AG04450 (cell line): Measurements from ENCODE around the gene MEG3. TPM values are rescaled to one million over a fixed set of nuclear protein-coding genes. Genes with fewer than 3 reads are reported as not detected.

ENCODE experiments used
- CTCF ChIA-PET: fragments of 300-600, 350-600 bp; formaldehyde crosslinking; extraction: SDS; loops from one replicate; lab custom pipeline; 2022; ENCODE audit warnings: antibody characterized with exemption, inconsistent platforms; lab: Charles Lee
- POLR2A ChIA-PET: fragments of 350-600 bp; formaldehyde crosslinking; extraction: SDS; loops from one replicate; lab custom pipeline; 2021; ENCODE audit warnings: antibody characterized with exemption, inconsistent platforms; lab: Yijun Ruan, JAX
- DNase-seq: peaks from one replicate; pipeline ENCODE4 v3.0.0-alpha.2; 2011; ENCODE audit warnings: low read depth, low spot score
- H3K27ac ChIP-seq: one replicate; pipeline ENCODE4 v1.5.1; 2012; ENCODE audit warnings: low read depth, low read length, control low read depth
- H3K27me3 ChIP-seq: one replicate; pipeline ENCODE4 v1.6.0; 2012; ENCODE audit warnings: low read length; ENCODE audit not compliant: control insufficient read depth, insufficient read depth
- H3K4me3 ChIP-seq: 2 replicates; pipeline ENCODE4 v1.5.1; 2011; ENCODE audit warnings: mild to moderate bottlenecking, low read depth, low read length, control low read depth
- H3K9me3 ChIP-seq: 2 replicates; pipeline ENCODE4 v1.5.1; 2012; ENCODE audit warnings: low read length; ENCODE audit not compliant: control insufficient read depth, insufficient read depth
- polyA plus RNA-seq: library from polyadenylated mRNA; depleted of rRNA; stranded (reverse); fragments of >200 nt; gene quantifications from 2 replicates; pipeline ENCODE4 v1.2.3, GENCODE V29; 2011
- TF ChIP-seq, protein P1 (sequence below): IDR thresholded peaks from 2 replicates; pipeline ENCODE4 v1.5.1; 2011; ENCODE audit warnings: low read depth, low read length, control low read depth, inconsistent platforms

Gene MEG3
- polyA plus RNA-seq, 1 experiment: 310 TPM

DNA sequence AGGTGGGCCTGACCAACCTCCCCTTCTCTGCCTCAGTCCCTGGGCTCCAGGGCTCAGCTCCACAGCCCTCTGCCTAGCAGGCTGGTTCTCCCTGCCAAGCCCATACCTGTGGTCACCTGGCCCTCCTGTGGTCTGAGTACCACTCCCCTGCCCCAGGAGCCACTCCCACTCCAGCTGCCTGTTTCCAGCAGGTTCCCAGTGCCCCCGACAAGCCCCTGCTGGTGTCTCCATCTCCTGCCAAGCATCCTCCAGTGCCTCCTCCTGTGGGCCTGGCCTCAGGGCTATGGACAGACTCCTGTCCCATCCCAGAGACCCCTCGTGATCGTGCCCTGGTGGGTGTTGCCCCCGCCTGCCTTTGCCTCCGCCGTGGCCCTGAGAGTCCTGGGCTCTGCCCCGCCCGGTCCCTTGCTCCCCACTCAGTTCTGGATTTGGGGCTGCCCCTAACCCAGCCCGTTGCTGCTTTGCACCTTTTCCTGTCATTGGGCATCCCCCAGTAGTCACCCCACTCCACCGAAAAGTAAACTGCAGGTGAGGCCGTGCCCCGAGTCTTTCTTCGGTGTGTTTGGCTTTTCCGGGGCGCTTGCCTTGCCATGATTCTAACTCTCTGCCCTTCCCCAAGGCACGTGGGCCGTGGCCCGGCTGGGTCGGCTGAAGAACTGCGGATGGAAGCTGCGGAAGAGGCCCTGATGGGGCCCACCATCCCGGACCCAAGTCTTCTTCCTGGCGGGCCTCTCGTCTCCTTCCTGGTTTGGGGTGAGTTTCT lies 9.8 kb downstream of the MEG3 start:
- ChIA-PET POLR2A (no interaction called here), CTCF (no interaction called here)
- Histone ChIP-seq H3K27ac (no peak overlapping the region), H3K9me3 (no peaks in the 10 kb centered on the region), H3K4me3 (no peak overlapping the region), H3K27me3 (no peaks in the 10 kb centered on the region)
- TF ChIP-seq, protein P1, sequence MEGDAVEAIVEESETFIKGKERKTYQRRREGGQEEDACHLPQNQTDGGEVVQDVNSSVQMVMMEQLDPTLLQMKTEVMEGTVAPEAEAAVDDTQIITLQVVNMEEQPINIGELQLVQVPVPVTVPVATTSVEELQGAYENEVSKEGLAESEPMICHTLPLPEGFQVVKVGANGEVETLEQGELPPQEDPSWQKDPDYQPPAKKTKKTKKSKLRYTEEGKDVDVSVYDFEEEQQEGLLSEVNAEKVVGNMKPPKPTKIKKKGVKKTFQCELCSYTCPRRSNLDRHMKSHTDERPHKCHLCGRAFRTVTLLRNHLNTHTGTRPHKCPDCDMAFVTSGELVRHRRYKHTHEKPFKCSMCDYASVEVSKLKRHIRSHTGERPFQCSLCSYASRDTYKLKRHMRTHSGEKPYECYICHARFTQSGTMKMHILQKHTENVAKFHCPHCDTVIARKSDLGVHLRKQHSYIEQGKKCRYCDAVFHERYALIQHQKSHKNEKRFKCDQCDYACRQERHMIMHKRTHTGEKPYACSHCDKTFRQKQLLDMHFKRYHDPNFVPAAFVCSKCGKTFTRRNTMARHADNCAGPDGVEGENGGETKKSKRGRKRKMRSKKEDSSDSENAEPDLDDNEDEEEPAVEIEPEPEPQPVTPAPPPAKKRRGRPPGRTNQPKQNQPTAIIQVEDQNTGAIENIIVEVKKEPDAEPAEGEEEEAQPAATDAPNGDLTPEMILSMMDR: no peak
- DNase-seq: no peak

DNA sequence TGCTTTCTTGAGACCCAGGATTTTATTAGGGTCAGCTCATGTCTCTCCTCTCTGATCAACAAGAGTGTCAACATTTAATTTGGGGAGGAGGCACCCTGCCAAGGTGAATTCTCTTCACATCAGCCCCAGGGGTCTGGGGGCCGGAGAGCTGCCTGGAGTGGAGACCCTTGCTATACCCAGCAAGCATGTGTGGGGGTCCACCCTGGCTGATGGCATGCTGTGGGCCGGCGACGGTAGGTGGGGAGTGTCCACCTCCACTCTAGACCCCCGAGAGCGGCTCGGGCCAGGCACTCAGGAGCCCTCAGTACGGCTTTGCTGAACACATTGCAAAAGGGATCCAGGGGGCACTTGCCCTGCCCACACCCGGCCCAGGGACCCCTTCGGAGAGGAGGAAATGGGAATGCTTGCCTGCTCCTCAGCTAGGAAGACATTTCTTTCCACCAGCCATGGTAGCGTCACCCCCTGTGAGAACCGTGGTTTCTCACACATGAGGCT lies 10.4 kb downstream of the MEG3 start:
- CTCF ChIA-PET: no interaction called here
- no peak overlapping the region for H3K27ac ChIP-seq
- POLR2A ChIA-PET: no interaction called here
- H3K27me3 ChIP-seq: no peaks in the 10 kb centered on the region
- no peak overlapping the region for H3K4me3 ChIP-seq
- DNase-seq: no peak
- TF ChIP-seq, protein P1: no peak
- no peaks in the 10 kb centered on the region for H3K9me3 ChIP-seq

DNA sequence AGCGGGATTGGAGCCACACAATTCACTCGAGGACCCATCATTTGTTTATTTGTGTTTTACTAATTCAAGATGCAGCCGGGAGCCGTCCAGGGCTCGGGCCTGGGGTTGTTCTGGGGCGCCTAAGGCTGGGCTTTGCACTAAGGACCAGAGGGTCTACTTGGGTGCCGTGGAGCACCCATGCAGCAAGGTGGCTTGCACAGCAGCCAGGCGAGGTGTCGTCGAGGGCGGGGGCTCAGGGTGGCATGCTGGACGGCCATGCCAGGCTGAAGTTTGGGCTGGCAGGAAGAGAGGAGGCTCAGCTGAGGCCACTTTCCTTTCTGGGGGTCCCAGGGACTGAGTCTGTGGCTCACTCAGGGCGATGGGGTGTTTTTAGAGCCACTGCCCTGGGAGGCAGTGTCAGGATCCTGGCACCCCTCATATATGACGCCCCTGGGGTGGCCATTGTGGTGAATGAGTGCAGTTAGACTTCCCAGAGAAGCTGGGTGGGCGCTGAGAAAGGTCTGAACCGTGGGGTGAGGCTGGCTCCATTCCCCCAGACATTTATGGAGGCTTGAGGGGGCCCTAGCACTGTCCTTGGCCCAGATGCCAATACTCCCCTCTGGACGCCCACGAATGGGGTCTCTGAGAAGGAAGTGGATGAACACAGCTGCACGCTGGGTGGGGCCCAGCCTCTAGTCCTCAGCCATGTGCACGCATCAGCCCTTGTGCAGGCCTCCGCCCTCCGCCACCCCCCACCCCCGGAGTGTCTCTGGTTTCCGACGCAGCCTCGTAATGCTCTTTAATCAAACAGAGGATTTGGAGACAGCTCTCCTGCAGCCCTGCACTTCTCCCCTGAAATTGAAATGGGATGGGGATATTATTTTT lies 11.3 kb downstream of the MEG3 start:
- Histone ChIP-seq H3K27ac (peak overlapping the region; percentile 11), H3K9me3 (no peaks in the 10 kb centered on the region), H3K4me3 (no peak overlapping the region), H3K27me3 (no peaks in the 10 kb centered on the region)
- TF ChIP-seq, protein P1: no peak
- ChIA-PET POLR2A (no interaction called here), CTCF (interaction anchor here (0.6 kb wide), 1 partner anchor 230 kb away, joined by 3 read pairs; no protein-coding TSS in a partner anchor)
- DNase-seq: no peak

DNA sequence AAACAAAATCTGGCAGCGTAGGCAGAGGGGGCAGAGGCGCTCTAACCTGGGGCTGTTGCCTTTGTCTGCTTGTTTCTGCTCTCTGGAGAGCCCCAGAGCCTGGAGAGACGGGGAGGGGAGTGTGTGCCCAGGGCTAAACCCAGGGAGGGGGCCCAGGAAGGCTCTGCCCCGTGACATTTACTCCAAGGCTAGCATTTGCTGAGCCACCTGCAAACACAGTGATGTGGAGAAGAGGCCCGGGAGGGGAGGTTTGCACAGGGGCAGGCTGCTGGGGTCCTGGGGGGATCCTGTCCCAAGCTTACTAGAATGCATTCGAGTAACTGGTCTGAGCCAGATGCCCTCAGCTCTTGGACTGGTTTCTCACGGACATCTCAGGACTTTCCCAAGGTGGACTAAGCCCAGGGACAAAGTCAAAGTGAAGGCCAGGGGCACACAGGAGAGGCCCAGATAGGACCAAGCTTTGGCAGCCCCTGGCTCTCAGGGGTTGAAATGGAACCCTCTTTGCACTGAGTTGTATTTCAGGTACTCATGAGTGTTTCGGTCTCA lies 12.0 kb downstream of the MEG3 start:
- TF ChIP-seq, protein P1: no peak
- no peak for DNase-seq
- no peaks in the 10 kb centered on the region for H3K27me3 ChIP-seq
- ChIA-PET CTCF (interaction anchor here (0.6 to 2.4 kb wide), 2 partner anchors 9 to 231 kb away, joined by 3 to 7 read pairs; no protein-coding TSS in a partner anchor), POLR2A (no interaction called here)
- H3K27ac ChIP-seq: peak overlapping the region; percentile 11
- H3K9me3 ChIP-seq: no peaks in the 10 kb centered on the region
- H3K4me3 ChIP-seq: no peak overlapping the region
